ENCODE results near the gene RELCH.

The RELCH gene

GRCh38 chr18:62343316-62343715 lies 156.3 kb downstream of the RELCH start:
- Histone ChIP-seq H3K4me3 (ENCODE audit: low read length) (no peak overlapping the region), H3K4me1 (ENCODE audit: control insufficient read depth, insufficient read depth, low read length) (no peaks in the 10 kb centered on the region), H3K9ac (ENCODE audit: low read length) (no peak overlapping the region), H3K27me3 (replicated peaks; ENCODE audit: control insufficient read depth, insufficient read depth, low read length) (peaks cover 38% of the 10 kb centered on the region), H3K9me3 (ENCODE audit: control insufficient read depth, low read length) (no peaks in the 10 kb centered on the region), H3K36me3 (ENCODE audit: control insufficient read depth, insufficient read depth, low read length, severe bottlenecking) (no peaks in the 10 kb centered on the region)
- no peak for DNase-seq (ENCODE audit: low read depth)

GRCh38 chr18:62345909-62346308 lies 158.9 kb downstream of the RELCH start:
- no peaks in the 10 kb centered on the region for H3K4me1 ChIP-seq (ENCODE audit: control insufficient read depth, insufficient read depth, low read length)
- no peak overlapping the region for H3K4me3 ChIP-seq (ENCODE audit: low read length)
- no peaks in the 10 kb centered on the region for H3K9me3 ChIP-seq (ENCODE audit: control insufficient read depth, low read length)
- no peak overlapping the region for H3K9ac ChIP-seq (ENCODE audit: low read length)
- H3K27me3 ChIP-seq (replicated peaks; ENCODE audit: control insufficient read depth, insufficient read depth, low read length), result peaks cover 35% of the 10 kb centered on the region
- DNase-seq (ENCODE audit: low read depth), result no peak
- H3K36me3 ChIP-seq (ENCODE audit: control insufficient read depth, insufficient read depth, low read length, severe bottlenecking), result no peaks in the 10 kb centered on the region

GRCh38 chr18:62346333-62347088 lies 159.5 kb downstream of the RELCH start:
- Histone ChIP-seq H3K36me3 (ENCODE audit: control insufficient read depth, insufficient read depth, low read length, severe bottlenecking) (no peaks in the 10 kb centered on the region), H3K9me3 (ENCODE audit: control insufficient read depth, low read length) (no peaks in the 10 kb centered on the region), H3K4me3 (ENCODE audit: low read length) (no peak overlapping the region), H3K27me3 (replicated peaks; ENCODE audit: control insufficient read depth, insufficient read depth, low read length) (peaks cover 35% of the 10 kb centered on the region), H3K4me1 (ENCODE audit: control insufficient read depth, insufficient read depth, low read length) (no peaks in the 10 kb centered on the region), H3K9ac (ENCODE audit: low read length) (no peak overlapping the region)
- no peak for DNase-seq (ENCODE audit: low read depth)

GRCh38 chr18:62347089-62347506 lies 160.0 kb downstream of the RELCH start:
- Histone ChIP-seq H3K9me3 (ENCODE audit: control insufficient read depth, low read length) (no peaks in the 10 kb centered on the region), H3K36me3 (ENCODE audit: control insufficient read depth, insufficient read depth, low read length, severe bottlenecking) (no peaks in the 10 kb centered on the region), H3K4me1 (ENCODE audit: control insufficient read depth, insufficient read depth, low read length) (no peaks in the 10 kb centered on the region), H3K27me3 (replicated peaks; ENCODE audit: control insufficient read depth, insufficient read depth, low read length) (peaks cover 35% of the 10 kb centered on the region), H3K4me3 (ENCODE audit: low read length) (no peak overlapping the region), H3K9ac (ENCODE audit: low read length) (no peak overlapping the region)
- DNase-seq (ENCODE audit: low read depth), result no peak

DNA sequence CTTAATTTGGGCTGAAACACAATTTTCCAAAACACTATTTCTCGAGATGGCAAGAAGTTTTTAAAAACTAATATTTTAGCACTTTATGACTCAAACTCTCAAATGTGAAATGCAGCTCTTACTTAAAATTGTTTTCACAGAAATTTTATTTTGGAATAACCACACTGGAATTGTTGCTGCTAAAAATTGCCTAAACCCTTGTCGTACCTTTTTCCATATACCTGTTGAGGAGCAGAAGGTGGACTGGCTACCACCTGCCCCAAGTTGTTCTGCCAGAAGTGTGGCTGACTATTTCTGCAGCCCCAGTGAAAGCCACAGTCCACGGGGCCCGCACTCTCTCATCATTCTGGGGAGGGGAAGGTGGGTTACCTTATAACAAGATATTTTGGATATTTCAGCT lies 161.4 kb downstream of the RELCH start:
- no peak overlapping the region for H3K4me3 ChIP-seq (ENCODE audit: low read length)
- no peak overlapping the region for H3K9ac ChIP-seq (ENCODE audit: low read length)
- DNase-seq (ENCODE audit: low read depth), result no peak
- H3K9me3 ChIP-seq (ENCODE audit: control insufficient read depth, low read length), result no peaks in the 10 kb centered on the region
- peaks cover 32% of the 10 kb centered on the region for H3K27me3 ChIP-seq (replicated peaks; ENCODE audit: control insufficient read depth, insufficient read depth, low read length)
- H3K36me3 ChIP-seq (ENCODE audit: control insufficient read depth, insufficient read depth, low read length, severe bottlenecking), result no peaks in the 10 kb centered on the region
- H3K4me1 ChIP-seq (ENCODE audit: control insufficient read depth, insufficient read depth, low read length), result no peaks in the 10 kb centered on the region

- no peak for DNase-seq (ENCODE audit: low read depth)
- Histone ChIP-seq H3K9ac (ENCODE audit: low read length) (no peak overlapping the region), H3K4me3 (ENCODE audit: low read length) (no peak overlapping the region), H3K4me1 (ENCODE audit: control insufficient read depth, insufficient read depth, low read length) (no peaks in the 10 kb centered on the region), H3K36me3 (ENCODE audit: control insufficient read depth, insufficient read depth, low read length, severe bottlenecking) (no peaks in the 10 kb centered on the region), H3K27me3 (replicated peaks; ENCODE audit: control insufficient read depth, insufficient read depth, low read length) (no peaks in the 10 kb centered on the region), H3K9me3 (ENCODE audit: control insufficient read depth, low read length) (no peaks in the 10 kb centered on the region)
These were observed 166.1 kb downstream of the RELCH start for GRCh38 chr18:62353170-62353569.

DNA sequence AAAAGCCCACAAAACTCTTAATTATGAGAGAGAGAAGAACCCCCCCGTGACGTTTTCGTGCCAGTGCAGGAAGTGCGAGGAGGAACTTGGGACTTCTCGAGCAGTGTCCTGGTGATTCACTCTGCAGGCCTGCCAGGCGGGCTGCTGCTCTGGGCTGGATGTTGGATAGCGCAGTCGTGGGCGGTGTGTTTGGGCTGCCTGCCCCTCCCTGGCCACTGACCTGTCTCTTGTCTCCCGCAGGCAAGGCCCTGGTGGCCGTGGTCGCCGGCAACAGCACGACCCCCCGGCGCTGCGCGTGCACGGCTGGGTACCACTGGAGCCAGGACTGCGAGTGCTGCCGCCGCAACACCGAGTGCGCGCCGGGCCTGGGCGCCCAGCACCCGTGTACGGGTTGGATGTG lies 167.1 kb downstream of the RELCH start:
- H3K36me3 ChIP-seq (ENCODE audit: control insufficient read depth, insufficient read depth, low read length, severe bottlenecking), result no peaks in the 10 kb centered on the region
- no peak overlapping the region for H3K9ac ChIP-seq (ENCODE audit: low read length)
- H3K4me3 ChIP-seq (ENCODE audit: low read length), result no peak overlapping the region
- H3K9me3 ChIP-seq (ENCODE audit: control insufficient read depth, low read length), result no peaks in the 10 kb centered on the region
- no peaks in the 10 kb centered on the region for H3K4me1 ChIP-seq (ENCODE audit: control insufficient read depth, insufficient read depth, low read length)
- no peaks in the 10 kb centered on the region for H3K27me3 ChIP-seq (replicated peaks; ENCODE audit: control insufficient read depth, insufficient read depth, low read length)
- DNase-seq (ENCODE audit: low read depth), result no peak

- no peaks in the 10 kb centered on the region for H3K4me1 ChIP-seq (ENCODE audit: control insufficient read depth, insufficient read depth, low read length)
- no peaks in the 10 kb centered on the region for H3K27me3 ChIP-seq (replicated peaks; ENCODE audit: control insufficient read depth, insufficient read depth, low read length)
- H3K9ac ChIP-seq (ENCODE audit: low read length), result no peak overlapping the region
- H3K9me3 ChIP-seq (ENCODE audit: control insufficient read depth, low read length), result no peaks in the 10 kb centered on the region
- no peak overlapping the region for H3K4me3 ChIP-seq (ENCODE audit: low read length)
- H3K36me3 ChIP-seq (ENCODE audit: control insufficient read depth, insufficient read depth, low read length, severe bottlenecking), result no peaks in the 10 kb centered on the region
- no peak for DNase-seq (ENCODE audit: low read depth)
These were observed 170.1 kb downstream of the RELCH start for GRCh38 chr18:62357079-62357719.

Data from adipocyte (in vitro differentiated cells).